Measurements from ENCODE around the gene ERMARD.

The ERMARD gene

GRCh38 chr6:169803271-169803811 lies 51.9 kb downstream of the ERMARD start:
- DNase-seq = no peak

GRCh38 chr6:169803816-169804340 lies 52.5 kb downstream of the ERMARD start:
- no peak for DNase-seq

- no peak for DNase-seq
Observed at GRCh38 chr6:169804427-169804826, 53.0 kb downstream of the ERMARD start.

GRCh38 chr6:169805242-169805838 lies 53.9 kb downstream of the ERMARD start:
- DNase-seq = no peak

- DNase-seq = no peak
Observed at GRCh38 chr6:169806701-169807100, 55.3 kb downstream of the ERMARD start.

- DNase-seq = no peak
Observed at GRCh38 chr6:169807229-169807628, 55.8 kb downstream of the ERMARD start.

- no peak for DNase-seq
Observed at GRCh38 chr6:169807699-169808607, 56.5 kb downstream of the ERMARD start.

GRCh38 chr6:169808608-169808967 lies 57.2 kb downstream of the ERMARD start:
- DNase-seq = no peak

GRCh38 chr6:169809386-169809785 lies 58.0 kb downstream of the ERMARD start:
- DNase-seq = no peak

GRCh38 chr6:169810066-169810989 lies 58.9 kb downstream of the ERMARD start:
- DNase-seq = no peak

GRCh38 chr6:169811072-169811471 lies 59.6 kb downstream of the ERMARD start:
- no peak for DNase-seq

- no peak for DNase-seq
Observed at GRCh38 chr6:169811521-169812256, 60.3 kb downstream of the ERMARD start.

- no peak for DNase-seq
Observed at GRCh38 chr6:169812257-169812644, 60.8 kb downstream of the ERMARD start.

GRCh38 chr6:169813969-169814368 lies 62.5 kb downstream of the ERMARD start:
- DNase-seq = no peak

- no peak for DNase-seq
Observed at GRCh38 chr6:169816054-169816453, 64.6 kb downstream of the ERMARD start.

- no peak for DNase-seq
Observed at GRCh38 chr6:169816975-169817374, 65.6 kb downstream of the ERMARD start.

GRCh38 chr6:169820358-169820757 lies 68.9 kb downstream of the ERMARD start:
- DNase-seq = no peak

GRCh38 chr6:169824021-169824420 lies 72.6 kb downstream of the ERMARD start:
- no peak for DNase-seq

GRCh38 chr6:169824848-169825557 lies 73.6 kb downstream of the ERMARD start:
- no peak for DNase-seq

GRCh38 chr6:169825558-169826225 lies 74.3 kb downstream of the ERMARD start:
- DNase-seq = no peak

GRCh38 chr6:169826697-169827096 lies 75.3 kb downstream of the ERMARD start:
- no peak for DNase-seq
